NCI-H69 (cell line): ENCODE data around the gene BCL3.
"Not testable (repeated sequence)": the region's sequence is repeated elsewhere in the genome, so short reads cannot be mapped to it uniquely, and the experiment has no call there.

Experiments used
- DNase-seq: peaks from one replicate; lab custom pipeline; 2025; lab: John Stamatoyannopoulos, UW

The BCL3 gene

DNA sequence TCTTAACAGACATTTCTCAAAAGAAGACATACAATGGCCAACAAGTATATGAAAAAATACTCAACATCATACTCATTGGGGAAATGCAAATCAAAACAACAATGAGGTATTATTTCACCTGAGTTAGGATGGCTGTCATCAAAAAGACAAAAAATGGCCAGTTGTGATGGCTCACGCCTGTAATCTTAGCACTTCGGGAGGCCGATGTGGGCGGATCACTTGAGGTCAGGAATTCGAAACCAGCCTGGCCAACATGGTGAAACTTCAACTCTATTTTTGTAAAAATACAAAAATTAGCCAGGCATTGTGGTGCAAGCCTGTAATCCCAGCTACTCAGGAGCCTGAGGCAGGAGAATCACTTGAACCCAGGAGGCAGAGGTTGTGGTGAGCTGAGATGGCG is 27.6 kb upstream of the BCL3 start:
- DNase-seq = no peak

DNA sequence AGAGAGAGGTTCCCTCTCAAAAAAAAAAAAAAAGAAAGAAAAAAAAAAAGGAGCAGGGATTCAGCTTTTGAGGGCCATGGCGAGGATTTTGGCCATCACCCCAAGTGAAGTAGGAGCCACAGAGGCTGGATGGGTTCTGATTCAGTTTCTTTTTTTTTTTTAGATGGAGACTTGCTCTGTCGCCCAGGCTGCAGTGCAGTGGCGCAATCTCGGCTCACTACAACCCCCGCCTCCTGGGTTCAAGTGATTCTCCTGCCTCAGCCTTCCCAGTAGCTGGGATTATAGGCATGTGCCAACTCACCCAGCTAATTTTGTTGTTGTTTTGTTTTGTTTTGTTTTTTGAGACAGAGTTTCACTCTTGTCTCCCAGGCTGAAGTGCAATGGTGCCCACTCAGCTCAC is 27.1 kb upstream of the BCL3 start:
- DNase-seq = not testable (repeated sequence)

DNA sequence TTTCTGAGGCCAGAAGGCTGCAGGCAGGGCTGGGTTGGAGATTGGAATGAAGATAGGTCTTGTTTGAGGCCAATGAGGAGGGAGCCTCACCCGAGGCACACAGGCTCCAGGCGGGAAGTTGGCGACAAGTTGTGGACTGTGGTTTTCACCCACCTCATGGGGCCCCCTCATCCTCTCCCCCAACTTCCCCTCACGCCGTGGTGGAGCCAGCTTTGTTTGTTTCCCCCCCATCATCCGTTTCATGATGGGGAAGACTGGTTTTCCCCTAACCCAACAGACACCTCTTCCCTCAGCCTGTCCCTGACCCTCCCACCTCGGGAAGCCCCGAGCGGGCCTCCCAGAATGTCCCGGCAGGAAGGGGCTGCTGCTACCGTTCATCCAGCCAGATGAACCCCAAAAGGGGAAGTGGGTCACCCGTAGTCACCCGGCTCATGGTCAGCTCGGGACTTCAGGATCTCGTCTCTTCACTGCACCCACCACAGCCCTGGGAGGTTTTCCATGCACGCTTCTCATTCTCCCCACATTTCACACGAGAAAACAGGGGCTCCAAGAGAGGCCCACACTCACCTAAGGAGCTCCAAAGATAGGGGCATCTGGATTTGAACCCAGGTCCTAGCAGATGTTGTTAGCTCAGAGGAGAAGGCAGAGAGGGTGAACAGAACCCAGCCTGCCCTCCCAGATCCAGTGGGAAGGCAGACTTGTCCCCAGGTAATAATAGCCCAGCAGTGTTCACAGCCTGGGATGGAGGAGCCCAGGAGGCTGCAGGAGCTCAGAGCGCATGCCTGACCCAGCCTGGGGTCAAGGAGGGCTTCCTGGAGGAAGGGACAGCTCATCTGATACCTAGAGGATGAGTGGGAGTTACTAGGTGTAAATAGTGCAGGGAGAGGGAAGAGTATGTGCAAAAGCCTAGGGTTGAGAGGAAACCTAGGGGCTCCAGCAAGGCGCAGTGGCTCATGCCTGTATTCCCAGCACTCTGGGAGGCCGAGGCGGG is 26.1 kb upstream of the BCL3 start:
- no peak for DNase-seq

DNA sequence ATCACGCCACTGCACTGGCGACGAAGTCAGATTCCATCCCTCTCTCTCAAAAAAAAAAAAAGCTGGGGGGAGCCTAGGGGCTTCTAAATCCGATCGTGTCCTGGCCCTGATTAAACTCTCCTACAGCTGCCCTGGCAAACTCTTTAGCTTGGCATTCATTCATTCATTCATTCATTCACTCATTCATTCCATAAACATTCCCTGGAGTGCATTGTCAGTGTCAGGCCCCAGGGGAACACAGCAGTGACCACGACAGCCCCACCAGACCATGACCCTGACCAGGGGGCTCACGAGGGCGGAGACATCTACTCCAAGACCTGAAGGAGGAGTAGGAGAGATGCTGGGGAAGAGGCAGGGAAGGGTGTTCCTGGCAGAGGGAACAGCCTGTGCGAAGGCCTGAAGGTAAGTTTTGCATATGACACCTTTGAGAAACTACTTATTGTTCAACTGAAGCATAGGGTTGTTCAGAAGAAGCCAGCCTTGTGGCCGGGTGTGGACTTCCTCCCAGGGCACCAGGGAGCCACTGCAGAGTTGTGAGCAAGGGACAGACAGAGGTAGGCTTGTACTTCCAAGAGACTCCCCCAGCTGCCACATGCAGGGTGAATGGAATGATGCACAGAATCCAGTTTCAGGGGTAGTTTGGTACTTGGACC is 25.1 kb upstream of the BCL3 start:
- no peak for DNase-seq

DNA sequence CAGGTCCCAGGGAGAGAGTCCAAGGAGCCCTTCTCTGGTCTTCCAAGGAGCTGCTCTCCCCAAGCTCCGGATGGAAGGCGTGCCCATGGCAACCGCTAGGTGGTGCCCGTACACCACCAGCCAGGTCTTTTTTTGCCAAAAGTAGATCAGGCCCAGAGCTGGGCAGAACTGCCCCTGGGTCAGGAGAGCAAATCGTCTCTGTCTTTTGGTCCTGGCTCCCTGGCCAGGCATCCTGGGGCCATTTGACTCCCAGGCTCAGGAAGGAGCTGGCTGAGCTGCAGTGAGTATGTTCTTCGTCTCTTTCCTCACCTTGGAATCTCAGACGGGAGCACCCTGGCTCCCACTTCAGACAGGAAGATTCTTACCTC is 24.6 kb upstream of the BCL3 start:
- DNase-seq = peak; percentile 70

DNA sequence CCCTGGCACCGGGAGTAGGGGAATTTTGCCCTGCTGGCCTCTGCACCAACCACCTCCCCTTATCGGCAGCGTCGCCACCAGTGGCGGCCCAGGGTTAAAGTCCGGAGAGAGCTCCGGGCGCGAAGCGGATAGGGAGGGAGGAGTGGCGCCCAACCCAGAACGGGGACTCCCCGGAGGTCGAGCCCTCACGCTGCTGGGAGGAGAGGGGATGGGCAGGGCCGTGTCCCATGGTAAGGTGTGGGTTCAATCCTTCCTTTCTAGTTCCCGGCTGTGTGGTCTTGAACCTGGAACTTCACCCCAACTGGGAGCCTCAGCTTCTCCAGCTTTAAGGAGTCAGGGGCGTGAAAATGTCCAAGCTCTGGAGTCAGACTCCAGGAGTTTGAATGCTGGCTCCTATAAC is 23.3 kb upstream of the BCL3 start:
- no peak for DNase-seq

DNA sequence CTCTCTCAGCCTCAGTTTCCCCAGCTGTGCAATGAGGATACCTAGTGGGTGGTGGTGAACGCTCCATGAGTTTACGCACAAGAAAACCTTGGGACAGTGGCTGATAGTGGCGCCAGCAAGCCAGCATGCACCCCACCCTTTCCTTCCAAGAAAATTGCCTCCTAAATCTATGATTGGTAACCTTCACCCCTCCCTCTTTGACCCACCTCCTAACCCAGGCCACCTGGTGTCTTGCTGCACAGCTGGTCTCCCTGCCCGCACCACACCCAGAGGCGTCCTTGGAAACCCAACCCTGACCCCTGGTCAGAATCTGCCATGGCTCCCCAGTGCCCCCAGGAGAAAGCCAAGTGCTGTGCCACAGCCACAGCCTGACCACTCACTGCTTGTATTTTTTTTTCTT is 22.8 kb upstream of the BCL3 start:
- DNase-seq = no peak

DNA sequence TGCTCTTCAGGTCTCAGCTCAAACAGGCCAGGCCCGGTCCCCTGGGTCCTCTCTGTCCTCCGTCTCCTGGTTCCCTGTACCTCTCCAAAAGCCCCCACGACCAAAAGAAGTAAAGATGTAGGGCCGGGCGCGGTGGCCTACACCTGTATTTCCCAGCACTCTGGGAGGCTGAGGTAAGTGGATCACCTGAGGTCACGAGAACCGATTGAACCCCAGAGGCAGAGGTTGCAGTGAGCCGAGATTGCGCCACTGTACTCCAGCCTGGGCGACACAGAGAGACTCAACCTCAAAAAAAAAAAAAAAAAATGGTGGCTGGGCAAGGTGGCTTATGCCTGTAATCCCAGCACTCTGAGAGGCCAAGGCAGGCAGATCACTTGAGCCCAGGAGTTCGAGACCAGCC is 22.0 kb upstream of the BCL3 start:
- DNase-seq = no peak

DNA sequence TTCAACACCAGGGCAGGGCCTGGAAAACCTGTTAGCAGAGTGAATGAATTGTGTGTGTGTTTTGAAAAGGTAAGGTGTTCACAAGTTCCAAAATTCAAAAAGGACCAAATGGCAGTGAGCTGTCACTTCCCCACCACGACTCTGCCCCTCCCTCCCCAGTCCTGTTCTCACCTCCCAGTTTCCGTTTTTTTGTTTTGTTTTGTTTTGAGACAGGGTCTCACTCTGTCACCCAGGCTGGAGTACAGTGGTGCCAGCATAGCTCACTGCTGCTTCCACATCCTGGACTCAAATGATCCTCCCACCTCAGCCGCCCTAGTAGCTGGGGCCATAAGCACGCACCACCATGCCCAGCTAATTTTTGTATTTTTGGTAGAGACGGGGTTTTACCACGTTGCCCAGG is 20.3 kb upstream of the BCL3 start:
- no peak for DNase-seq

DNA sequence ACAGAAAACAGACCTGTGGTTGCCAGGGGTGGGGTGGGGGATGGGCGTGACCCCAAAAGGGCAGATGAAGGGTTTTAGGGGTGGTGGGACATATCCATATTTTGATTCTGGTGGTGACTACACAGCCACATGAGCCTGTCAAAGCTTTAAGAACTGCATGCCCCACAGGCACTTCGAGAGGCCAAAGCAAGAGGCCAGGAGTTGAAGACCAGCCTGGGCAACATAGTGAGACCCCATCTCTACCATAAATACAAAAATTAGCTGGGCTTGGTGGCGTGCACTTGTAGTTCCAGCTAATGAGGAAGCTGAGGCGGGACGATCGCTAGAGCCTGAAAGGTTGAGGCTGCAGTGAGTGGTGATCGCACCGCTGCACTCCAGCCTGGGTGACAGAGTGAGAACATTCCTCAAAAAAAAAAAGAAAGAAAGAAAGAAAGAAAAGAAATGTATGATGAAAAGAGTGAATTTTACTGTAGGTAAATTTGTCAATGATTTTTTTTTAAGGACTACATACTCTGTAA is 18.9 kb upstream of the BCL3 start:
- DNase-seq = no peak

DNA sequence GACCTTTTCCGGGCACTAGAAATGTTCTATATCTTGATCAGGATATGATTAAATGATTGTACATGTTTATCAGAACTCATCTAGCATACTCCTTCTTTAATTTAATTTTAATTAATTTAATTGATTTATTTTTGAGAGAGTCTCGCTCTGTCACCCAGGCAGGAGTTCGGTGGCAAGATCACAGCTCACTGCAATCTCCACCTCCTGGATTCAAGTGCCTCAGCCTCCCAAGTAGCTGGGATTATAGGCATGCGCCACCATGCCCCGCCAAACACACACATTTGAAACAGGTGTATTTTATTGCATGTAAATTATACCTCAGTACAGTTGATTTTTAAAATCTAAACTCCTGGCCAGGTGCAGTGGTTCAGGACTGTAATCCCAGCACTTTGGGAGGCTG is 17.4 kb upstream of the BCL3 start:
- no peak for DNase-seq

DNA sequence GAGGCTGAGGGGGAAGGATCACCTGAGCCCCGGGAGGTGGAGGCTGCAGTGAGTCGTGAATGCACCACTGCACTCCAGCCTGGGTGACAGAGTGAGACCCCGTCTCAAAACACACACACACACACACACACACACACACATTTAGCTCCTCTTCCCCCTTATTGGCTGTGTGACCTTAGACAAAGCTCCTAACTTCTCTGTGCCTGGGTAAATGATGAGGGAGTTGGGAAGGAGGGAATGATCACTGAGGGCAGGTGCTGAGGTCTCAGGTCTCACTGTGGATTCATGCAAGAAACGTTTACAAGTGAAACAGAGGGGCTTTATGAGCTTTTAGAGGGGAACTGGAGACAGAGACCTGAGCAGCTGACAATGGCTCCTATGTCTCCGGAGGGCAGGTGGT is 16.9 kb upstream of the BCL3 start:
- DNase-seq = no peak

DNA sequence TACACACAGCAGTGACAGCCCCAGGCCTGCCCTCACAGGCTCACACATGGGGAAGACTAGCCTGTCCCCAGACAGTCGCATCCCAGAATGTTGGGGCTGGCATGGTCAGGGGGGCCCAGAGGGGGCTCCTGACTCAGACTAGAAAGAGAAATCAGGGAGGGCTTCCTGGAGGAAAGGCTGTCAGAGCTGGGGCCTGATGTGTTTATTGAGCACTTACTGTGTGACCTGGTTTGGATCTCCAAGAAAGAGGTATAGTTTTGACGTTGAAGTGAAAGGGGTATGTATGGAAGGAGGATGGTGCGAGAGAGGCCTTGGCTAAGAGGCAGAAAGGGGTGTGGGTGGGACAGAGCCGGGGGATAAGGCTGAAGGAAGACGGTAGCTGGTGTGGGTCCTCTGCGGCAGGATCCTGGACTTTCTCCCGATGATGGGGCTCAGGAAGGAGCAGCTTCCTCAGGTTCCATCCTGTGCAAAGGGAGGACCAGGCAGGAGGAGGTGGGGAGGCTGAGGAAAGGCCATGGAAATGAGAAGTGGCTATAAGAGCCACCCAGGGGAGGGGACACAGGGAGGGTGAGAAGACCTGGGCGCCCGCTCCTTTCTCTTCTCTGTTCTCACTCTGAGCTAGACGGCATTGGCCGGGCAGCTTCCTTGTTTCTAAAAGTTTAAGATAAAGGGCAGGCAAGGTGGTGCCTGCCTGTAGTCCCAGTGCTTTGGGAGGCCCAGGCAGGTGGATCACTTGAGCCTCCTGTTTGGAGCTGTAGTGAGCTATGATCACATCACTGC is 16.1 kb upstream of the BCL3 start:
- DNase-seq = no peak

DNA sequence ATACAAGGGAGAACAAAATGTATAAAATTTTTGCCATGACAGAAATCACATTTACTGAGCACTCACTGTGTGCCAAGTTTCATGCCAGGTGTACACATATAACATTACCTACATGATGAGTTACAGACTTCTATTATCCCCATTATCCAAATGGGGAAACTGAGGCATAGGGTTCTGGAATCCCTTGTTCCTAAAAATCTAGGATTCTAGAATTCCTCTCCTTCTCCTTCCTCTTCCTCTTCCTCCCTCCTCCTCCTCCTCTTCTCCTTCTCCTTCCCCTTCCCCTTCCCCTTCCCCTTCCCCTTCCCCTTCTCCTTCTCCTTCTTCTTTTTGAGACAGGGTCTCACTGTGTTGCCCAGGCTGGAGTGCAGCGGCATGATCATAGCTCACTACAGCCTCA is 14.2 kb upstream of the BCL3 start:
- DNase-seq = no peak

DNA sequence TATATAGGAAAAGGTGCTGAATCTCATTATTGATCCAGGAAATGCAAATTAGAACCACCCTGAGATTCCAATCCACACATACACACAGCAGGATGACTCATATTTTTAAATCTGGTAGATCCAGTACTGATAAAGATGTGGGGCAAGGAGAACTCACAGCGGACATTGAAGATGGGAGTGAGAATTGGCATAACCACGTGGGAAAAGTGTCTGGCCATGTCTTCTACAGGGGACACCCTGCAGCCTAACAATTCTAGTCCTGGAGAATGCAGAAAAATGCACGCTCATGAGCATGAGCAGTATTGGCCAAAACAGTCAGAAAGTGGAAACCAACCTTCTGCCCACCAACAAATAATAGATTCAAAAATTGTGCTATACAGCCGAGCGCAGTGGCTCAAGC is 13.5 kb upstream of the BCL3 start:
- no peak for DNase-seq

DNA sequence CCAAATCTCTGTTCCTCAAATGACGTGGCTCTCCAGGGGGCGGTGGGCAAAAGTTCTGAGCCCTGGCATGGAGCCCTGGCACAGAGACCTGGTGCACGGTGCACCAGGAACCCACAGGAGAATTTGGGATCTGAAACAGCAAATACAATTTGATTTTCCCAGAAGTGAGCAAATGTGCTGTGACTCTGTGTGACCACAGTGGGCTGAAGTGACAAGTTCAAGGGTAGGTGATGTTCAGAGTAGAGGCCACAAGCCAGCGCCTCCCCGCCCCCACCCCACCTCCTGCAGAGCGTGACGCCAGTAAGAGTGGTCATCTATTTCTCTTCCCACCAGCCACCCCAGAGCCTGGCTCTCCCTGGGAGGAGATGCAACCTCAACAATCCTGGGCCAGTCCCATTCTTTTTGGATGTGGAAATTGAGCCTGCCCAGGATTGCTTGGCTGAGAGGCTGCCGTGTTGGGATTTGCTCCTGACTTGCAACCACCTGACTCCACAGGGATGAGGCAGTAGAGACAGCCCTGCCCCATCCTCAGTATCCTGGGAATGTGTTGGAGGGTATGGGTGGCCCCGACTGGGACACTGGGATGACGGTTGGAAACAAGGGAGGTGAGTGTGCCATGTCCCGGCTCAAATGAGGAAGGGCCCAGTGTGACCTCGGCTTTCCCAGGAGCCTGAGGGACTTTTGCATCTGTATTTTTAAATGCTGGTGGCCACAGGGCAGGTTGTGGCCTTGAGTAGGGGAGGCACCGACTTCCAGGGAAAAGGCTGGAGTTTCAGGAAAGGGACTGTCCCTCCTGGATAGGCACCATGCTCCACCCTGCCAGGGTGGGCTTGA is 11.1 kb upstream of the BCL3 start:
- DNase-seq = no peak

DNA sequence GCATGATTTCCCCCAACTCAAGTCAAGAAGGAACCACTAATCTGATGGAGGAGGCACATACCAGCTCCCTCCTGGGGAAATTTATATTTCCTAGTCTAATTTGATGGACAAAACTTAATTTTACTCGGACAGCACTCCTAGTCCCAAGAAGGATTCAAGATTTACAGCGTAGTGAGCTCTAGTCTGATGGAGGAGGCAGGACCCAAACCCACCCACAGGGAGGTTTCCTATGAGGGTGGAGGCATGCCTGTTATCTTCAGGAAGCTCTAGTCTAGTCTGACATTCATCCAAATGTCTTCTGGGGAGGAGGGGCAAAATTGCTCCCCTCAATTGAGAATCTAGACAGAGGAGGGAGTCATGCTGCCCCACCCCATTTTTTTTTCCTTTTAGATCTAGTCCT is 10.4 kb upstream of the BCL3 start:
- no peak for DNase-seq

DNA sequence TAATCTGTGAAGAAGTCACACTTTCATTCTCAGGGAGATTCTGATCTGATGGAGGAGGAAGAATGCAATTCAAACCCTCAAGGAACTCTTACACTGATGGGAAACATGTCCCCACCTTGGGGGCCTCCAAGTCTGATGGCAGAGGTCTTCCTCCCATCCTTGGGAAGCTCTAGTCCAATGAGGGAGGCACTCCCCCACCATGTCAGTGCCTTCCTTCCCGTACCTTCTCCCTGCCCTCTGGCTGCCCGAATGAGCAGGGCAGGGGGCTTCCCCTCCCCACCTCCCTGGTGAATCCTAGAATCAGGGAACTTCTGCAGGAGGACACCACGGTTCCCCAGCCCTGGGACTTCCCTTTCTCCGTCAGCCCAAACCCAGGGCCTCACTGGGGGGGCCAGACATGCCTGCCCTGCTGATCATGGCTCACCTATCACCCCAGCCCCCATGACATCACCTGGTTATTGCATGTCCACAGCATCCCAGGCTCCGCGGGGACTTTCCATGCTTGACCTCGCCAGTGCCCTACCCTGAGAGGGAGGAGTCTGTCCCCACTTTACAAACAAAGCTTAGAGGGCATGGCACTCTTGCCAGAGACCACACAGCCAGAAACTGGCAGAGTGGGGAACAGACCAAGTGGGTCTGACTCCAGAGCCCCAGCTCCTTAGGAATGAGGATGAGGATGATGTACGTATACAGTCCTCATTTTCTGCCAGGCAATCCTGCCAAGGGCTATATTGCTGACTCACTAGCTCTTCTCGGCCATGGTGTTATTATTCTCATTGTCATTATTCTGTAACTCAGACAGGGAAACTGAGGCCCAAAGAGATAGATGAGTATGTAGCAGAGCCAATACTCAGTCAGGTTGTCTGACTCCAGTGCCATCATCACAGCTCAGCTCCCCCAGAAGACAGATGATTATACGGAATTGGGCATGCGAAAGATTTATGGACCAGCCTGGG is 9.6 kb upstream of the BCL3 start:
- peak; percentile 10 for DNase-seq

DNA sequence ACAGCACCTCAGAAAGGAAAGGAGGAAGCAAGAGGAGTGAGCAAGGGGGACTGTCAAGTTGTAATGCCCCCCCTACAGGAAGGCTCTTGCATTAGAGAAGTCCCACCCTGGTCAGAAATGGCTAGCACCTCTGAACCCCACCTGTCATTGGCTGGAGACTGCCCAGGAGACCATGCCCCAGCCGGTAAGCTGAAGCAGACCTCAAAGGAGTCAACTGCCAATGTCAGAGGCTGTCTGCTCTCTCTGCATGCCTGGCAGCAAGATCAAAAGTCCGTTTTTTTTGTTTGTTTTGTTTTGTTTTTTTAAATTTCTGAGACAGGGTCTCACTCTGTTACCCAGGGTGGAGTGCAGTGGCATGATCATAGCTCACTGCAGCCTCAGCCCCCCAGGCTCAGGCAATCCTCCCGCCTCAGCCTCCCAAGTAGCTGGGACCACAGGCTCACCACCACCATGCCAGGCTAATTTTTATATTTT is 8.1 kb upstream of the BCL3 start:
- DNase-seq = no peak

DNA sequence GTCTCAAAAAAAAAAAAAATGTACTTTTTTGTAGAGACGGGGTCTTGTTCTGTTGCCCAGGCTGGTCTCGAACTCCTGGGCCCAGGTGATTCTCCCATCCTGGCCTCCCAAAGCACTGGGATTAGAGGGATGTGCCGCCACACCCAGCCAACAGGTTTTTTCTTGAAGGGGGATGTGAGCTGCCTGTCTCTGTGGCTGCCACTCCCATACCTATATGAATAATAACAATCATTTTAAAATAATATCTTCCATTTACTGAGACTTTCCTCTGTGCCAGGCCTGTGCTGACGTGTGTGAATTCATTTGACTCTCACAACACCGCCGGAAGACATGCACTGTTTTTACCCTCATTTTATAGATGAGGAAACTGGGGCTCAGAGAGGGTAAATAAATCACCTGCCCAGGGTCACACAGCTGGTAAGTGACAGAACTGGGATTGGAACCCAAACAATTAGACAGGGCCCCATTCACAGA is 7.2 kb upstream of the BCL3 start:
- no peak for DNase-seq
